H9 (cell line): Measurements from ENCODE around the gene LPAR2. TPM values are rescaled to one million over a fixed set of nuclear protein-coding genes. Genes with fewer than 3 reads are reported as not detected.

Experiments
- DNase-seq: peaks from one replicate; pipeline ENCODE4 v3.0.0-alpha.2; 2017
- H2AFZ ChIP-seq: one replicate; pipeline ENCODE4 v1.6.1; 2013; ENCODE audit warnings: mild to moderate bottlenecking, low read length, control low read depth, moderate library complexity
- H2AK5ac ChIP-seq: 2 replicates; pipeline ENCODE4 v1.6.1; 2013; ENCODE audit warnings: low read length, control low read depth, mixed read lengths; ENCODE audit not compliant: insufficient read length
- H2BK120ac ChIP-seq: one replicate; pipeline ENCODE4 v1.6.1; 2013; ENCODE audit warnings: low read depth, mild to moderate bottlenecking, low read length, control low read depth, inconsistent platforms; ENCODE audit not compliant: poor library complexity, severe bottlenecking
- H2BK12ac ChIP-seq: 2 replicates; pipeline ENCODE4 v1.6.1; 2013; ENCODE audit warnings: low read length, control low read depth, mixed read lengths, low read depth; ENCODE audit not compliant: insufficient read length
- H2BK15ac ChIP-seq: 2 replicates; pipeline ENCODE4 v1.6.1; 2013; ENCODE audit warnings: low read depth, low read length, control low read depth
- H2BK20ac ChIP-seq: one replicate; pipeline ENCODE4 v1.6.1; 2013; ENCODE audit warnings: low read depth, mild to moderate bottlenecking, low read length, control low read depth, inconsistent platforms; ENCODE audit not compliant: poor library complexity, severe bottlenecking
- H2BK5ac ChIP-seq: 2 replicates; pipeline ENCODE4 v1.6.1; 2013; ENCODE audit warnings: low read length, control low read depth, mixed read lengths; ENCODE audit not compliant: insufficient read length
- H3K14ac ChIP-seq: 2 replicates; pipeline ENCODE4 v1.6.1; 2013; ENCODE audit warnings: low read length, control low read depth; ENCODE audit not compliant: insufficient read depth
- H3K18ac ChIP-seq: 2 replicates; pipeline ENCODE4 v1.6.1; 2013; ENCODE audit warnings: low read depth, mild to moderate bottlenecking, mixed read lengths, low read length, control low read depth; ENCODE audit not compliant: insufficient read length
- H3K23ac ChIP-seq: 2 replicates; pipeline ENCODE4 v1.6.1; 2013; ENCODE audit warnings: low read length, control low read depth, mixed read lengths, low read depth; ENCODE audit not compliant: insufficient read length
- H3K23me2 ChIP-seq: 2 replicates; pipeline ENCODE4 v1.6.1; 2013; ENCODE audit warnings: low read depth, mild to moderate bottlenecking, mixed read lengths, low read length, control low read depth; ENCODE audit not compliant: insufficient read length, poor library complexity, severe bottlenecking
- H3K27ac ChIP-seq: 2 replicates; pipeline ENCODE4 v1.5.1; 2013; ENCODE audit warnings: low read length, control low read depth, mixed read lengths, low read depth; ENCODE audit not compliant: insufficient read length
- H3K27me3 ChIP-seq: 2 replicates; pipeline ENCODE4 v1.6.1; 2013; ENCODE audit warnings: low read length, control low read depth, inconsistent platforms; ENCODE audit not compliant: insufficient read depth
- H3K4ac ChIP-seq: 2 replicates; pipeline ENCODE4 v1.6.1; 2013; ENCODE audit warnings: low read depth, mild to moderate bottlenecking, control low read depth, inconsistent platforms, low read length, moderate library complexity
- H3K4me1 ChIP-seq: 2 replicates; pipeline ENCODE4 v1.6.1; 2013; ENCODE audit warnings: low read length, control low read depth, inconsistent platforms; ENCODE audit not compliant: insufficient read depth
- H3K4me2 ChIP-seq: 2 replicates; pipeline ENCODE4 v1.6.1; 2013; ENCODE audit warnings: low read length, control low read depth, mixed read lengths; ENCODE audit not compliant: insufficient read length, insufficient read depth
- H3K56ac ChIP-seq: 2 replicates; pipeline ENCODE4 v1.6.1; 2013; ENCODE audit warnings: low read depth, mild to moderate bottlenecking, mixed read lengths, low read length, control low read depth; ENCODE audit not compliant: insufficient read length
- H3K79me1 ChIP-seq: 2 replicates; pipeline ENCODE4 v1.6.1; 2013; ENCODE audit warnings: low read depth, mild to moderate bottlenecking, moderate library complexity, low read length, control low read depth, inconsistent platforms; ENCODE audit not compliant: insufficient read depth, poor library complexity, severe bottlenecking
- H3K79me2 ChIP-seq: 2 replicates; pipeline ENCODE4 v1.6.1; 2013; ENCODE audit warnings: low read length, control low read depth, inconsistent platforms; ENCODE audit not compliant: insufficient read depth
- H3K9ac ChIP-seq: 2 replicates; pipeline ENCODE4 v1.6.1; 2013; ENCODE audit warnings: low read length, control low read depth, mixed read lengths; ENCODE audit not compliant: insufficient read length; ENCODE audit errors: extremely low read depth
- H3K9me3 ChIP-seq: one replicate; pipeline ENCODE4 v1.6.1; 2013; ENCODE audit warnings: low read depth, low read length, inconsistent platforms; ENCODE audit not compliant: control insufficient read depth
- H3T11ph ChIP-seq: one replicate; pipeline ENCODE4 v1.6.1; 2013; ENCODE audit warnings: mild to moderate bottlenecking, low read length, control low read depth, inconsistent platforms
- H4K20me1 ChIP-seq: one replicate; pipeline ENCODE4 v1.6.1; 2013; ENCODE audit not compliant: control insufficient read depth, insufficient read length, insufficient read depth
- H4K5ac ChIP-seq: 2 replicates; pipeline ENCODE4 v1.6.1; 2013; ENCODE audit warnings: low read depth, mild to moderate bottlenecking, mixed read lengths, low read length, control low read depth; ENCODE audit not compliant: insufficient read length
- H4K8ac ChIP-seq: replicated peaks from 2 replicates; pipeline ENCODE4 v1.6.1; 2013; ENCODE audit warnings: low read length, control low read depth, mixed read lengths, low read depth; ENCODE audit not compliant: insufficient read length
- H4K91ac ChIP-seq: 2 replicates; pipeline ENCODE4 v1.6.1; 2013; ENCODE audit warnings: low read depth, mild to moderate bottlenecking, moderate library complexity, mixed read lengths, low read length, control low read depth; ENCODE audit not compliant: insufficient read length
- H3K27ac Mint-ChIP-seq, 3 experiments: 2 replicates in 2 of 3; 3 replicates in 1 of 3; pipeline ENCODE4 v1.8.0; 2020 to 2021; ENCODE audit warnings: mixed read lengths in 3 of 3, mild to moderate bottlenecking in 1 of 3, moderate library complexity in 1 of 3
- H3K27me3 Mint-ChIP-seq: 2 replicates; pipeline ENCODE4 v1.8.0; 2021; ENCODE audit warnings: low read depth, mild to moderate bottlenecking, moderate library complexity, mixed read lengths
- H3K36me3 Mint-ChIP-seq, 3 experiments: 2 replicates in 2 of 3; 3 replicates in 1 of 3; pipeline ENCODE4 v1.8.0; 2020 to 2021; ENCODE audit warnings: low read depth in 3 of 3, mixed read lengths in 3 of 3; ENCODE audit not compliant: insufficient read depth in 1 of 3
- H3K4me1 Mint-ChIP-seq, 2 experiments: 2 replicates each; pipeline ENCODE4 v1.8.0; 2020; ENCODE audit warnings: mixed read lengths in 2 of 2
- H3K4me3 Mint-ChIP-seq, 2 experiments: 2 replicates in 1 of 2; 3 replicates in 1 of 2; pipeline ENCODE4 v1.8.0; 2020 to 2021; ENCODE audit warnings: mild to moderate bottlenecking in 2 of 2, mixed read lengths in 2 of 2, moderate library complexity in 1 of 2
- H3K9me3 Mint-ChIP-seq, 2 experiments: 2 replicates in 1 of 2; 3 replicates in 1 of 2; pipeline ENCODE4 v1.8.0; 2020; ENCODE audit warnings: mild to moderate bottlenecking in 2 of 2, mixed read lengths in 2 of 2, moderate library complexity in 1 of 2
- WGBS: extraction: QIAGEN DNeasy Blood & Tissue Kit; methylation state at CpG from one replicate; pipeline ENCODE4 v1.1.7; 2013; ENCODE audit warnings: missing lambda C conversion rate, low lambda C conversion rate, mixed read lengths; ENCODE audit not compliant: insufficient read length; ENCODE audit errors: extremely low coverage; 5-methylcytosine and 5-hydroxymethylcytosine counted together
- total RNA-seq: library from RNA; stranded (reverse); gene quantifications from 2 replicates; pipeline ENCODE4 v1.2.1, GENCODE V29; 2021
- TF ChIP-seq, protein P1 (sequence below): fragments of 200-600 bp; sonication (generic); conservative IDR thresholded peaks from 3 replicates; pipeline ENCODE4 v1.8.0; 2021; ENCODE audit warnings: antibody characterized with exemption, mild to moderate bottlenecking

Gene LPAR2
- total RNA-seq, 1 experiment from 2014 or later: 51.8 TPM

DNA sequence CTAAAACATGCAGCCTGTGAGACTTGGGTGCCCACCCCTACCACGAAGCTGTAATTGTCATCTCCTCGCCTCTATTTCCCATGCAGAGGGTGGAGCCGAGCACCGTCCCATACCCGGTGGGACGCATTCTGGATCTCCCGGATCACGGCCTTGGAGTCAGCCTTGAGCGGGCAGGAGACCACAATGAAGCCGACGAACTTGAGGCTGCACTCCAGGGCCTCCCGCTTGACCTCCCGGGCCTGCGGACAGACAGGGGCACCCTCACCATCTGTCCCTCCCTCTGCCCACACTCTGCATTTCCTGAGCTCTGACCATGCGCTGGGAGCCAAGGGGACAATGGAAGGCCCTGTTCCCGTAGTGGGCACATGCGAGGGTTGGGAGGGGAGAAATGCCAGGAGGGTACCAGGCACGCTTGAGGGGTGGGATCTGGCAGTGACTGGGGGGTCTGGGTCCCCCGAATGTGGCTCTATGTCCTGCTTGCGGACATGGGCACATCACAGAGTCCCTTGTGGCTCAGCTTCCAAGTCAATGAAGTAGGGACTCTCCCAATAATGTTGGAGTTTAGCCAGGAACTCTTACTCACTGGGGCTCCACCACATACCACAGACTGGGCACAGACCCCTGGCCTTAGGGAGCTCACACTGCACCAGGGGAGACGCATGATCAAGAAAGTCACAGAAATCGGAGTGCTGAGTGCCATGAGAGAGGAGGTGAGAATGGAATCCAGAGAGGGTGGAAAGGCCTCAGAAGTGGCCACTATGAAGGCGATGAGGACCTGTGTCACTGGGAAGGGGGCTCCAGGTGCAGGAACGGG is 24.7 kb upstream of the LPAR2 start:
- no peaks in the 10 kb centered on the region for H3K4me1 Mint-ChIP-seq
- Histone ChIP-seq H2AK5ac (no peak overlapping the region), H3K9ac (no peak overlapping the region), H3K79me1 (no peaks in the 10 kb centered on the region), H3K27me3 (no peaks in the 10 kb centered on the region), H4K5ac (no peak overlapping the region), H3K4me1 (no peaks in the 10 kb centered on the region), H3K14ac (no peak overlapping the region), H2BK12ac (no peak overlapping the region), H2BK15ac (no peak overlapping the region), H3K23me2 (no peaks in the 10 kb centered on the region), H3K4me2 (no peak overlapping the region), H2BK5ac (no peak overlapping the region), H3K56ac (no peak overlapping the region), H2BK20ac (no peak overlapping the region), H3K4ac (no peak overlapping the region), H4K91ac (no peak overlapping the region), H3K79me2 (no peaks in the 10 kb centered on the region), H3K23ac (no peak overlapping the region), H3K27ac (no peak overlapping the region), H3T11ph (no peak overlapping the region), H2AFZ (no peak overlapping the region), H3K18ac (no peak overlapping the region), H2BK120ac (no peak overlapping the region), H4K20me1 (no peaks in the 10 kb centered on the region), H4K8ac (no peak overlapping the region), H3K9me3 (no peaks in the 10 kb centered on the region)
- DNase-seq: no peak
- WGBS: no CpG with 5 or more reads among the region's 24 CpGs
- H3K36me3 Mint-ChIP-seq: peaks cover 40 to 95% (median 83%) of the 10 kb centered on the region in 3 experiments
- H3K4me3 Mint-ChIP-seq: no peak overlapping the region; a peak in 1 of 5 replicates
- H3K27me3 Mint-ChIP-seq: no peaks in the 10 kb centered on the region; the same call in 1 of the 2 replicates
- no peak overlapping the region for H3K27ac Mint-ChIP-seq
- TF ChIP-seq, protein P1, sequence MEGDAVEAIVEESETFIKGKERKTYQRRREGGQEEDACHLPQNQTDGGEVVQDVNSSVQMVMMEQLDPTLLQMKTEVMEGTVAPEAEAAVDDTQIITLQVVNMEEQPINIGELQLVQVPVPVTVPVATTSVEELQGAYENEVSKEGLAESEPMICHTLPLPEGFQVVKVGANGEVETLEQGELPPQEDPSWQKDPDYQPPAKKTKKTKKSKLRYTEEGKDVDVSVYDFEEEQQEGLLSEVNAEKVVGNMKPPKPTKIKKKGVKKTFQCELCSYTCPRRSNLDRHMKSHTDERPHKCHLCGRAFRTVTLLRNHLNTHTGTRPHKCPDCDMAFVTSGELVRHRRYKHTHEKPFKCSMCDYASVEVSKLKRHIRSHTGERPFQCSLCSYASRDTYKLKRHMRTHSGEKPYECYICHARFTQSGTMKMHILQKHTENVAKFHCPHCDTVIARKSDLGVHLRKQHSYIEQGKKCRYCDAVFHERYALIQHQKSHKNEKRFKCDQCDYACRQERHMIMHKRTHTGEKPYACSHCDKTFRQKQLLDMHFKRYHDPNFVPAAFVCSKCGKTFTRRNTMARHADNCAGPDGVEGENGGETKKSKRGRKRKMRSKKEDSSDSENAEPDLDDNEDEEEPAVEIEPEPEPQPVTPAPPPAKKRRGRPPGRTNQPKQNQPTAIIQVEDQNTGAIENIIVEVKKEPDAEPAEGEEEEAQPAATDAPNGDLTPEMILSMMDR: no peak
- no peaks in the 10 kb centered on the region for H3K9me3 Mint-ChIP-seq
